GM21447 (cell line): ENCODE measurements around the gene USP36.
"Not testable (repeated sequence)": the region's sequence is repeated elsewhere in the genome, so short reads cannot be mapped to it uniquely, and the experiment has no call there.

ENCODE experiments used
- ATAC-seq: cut with Tn5 transposase; IDR thresholded peaks from one replicate; pipeline ENCODE4 v1.9.1; 2021; ENCODE audit not compliant: unreplicated experiment

The USP36 gene

DNA sequence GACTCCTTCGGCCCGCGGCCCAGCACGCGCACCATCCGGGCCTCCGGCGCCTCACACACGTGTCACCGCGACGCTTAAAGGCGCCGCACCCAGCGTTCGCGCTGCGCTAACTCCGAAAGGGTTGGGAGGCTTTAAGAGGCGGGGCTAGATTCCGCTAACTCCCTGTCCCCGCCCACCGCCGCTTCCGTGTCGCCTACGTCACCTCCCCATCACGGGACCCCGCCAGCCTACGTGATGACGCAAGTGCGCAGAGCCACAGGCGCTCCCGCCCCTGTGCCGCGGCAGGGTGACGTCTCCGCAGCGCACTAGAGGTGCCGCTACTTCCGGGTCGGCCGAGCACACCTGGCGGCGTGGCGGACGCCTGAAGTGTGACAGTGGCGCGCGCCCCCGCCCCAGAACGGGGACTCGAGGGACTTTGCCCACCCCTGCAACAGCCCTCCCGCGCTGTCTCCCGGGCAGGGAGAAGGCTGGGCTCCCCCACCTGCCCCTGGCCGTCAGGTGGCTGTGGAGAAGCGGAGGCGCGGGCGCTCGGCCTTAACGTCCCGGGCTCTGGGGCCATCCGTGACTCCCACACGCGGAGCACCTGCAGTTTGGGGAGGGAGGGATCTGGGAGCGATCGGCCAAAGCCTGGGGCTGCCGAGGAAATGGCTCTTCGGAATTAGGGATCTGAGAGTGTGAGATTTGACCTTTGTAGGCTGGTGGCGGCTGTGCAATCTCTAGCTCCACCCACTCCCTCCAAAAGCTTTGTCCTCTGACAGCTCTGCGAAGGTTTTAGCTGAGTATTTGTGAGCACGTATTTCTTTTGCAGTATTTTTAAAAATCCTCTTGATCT is at the start of gene USP36:
Gene USP36 (minus strand): TSS at position 35 of the 832 bp plus-strand sequence. CDS start 4,451 bp downstream, outside the sequence.
- peak; percentile 80 for ATAC-seq

DNA sequence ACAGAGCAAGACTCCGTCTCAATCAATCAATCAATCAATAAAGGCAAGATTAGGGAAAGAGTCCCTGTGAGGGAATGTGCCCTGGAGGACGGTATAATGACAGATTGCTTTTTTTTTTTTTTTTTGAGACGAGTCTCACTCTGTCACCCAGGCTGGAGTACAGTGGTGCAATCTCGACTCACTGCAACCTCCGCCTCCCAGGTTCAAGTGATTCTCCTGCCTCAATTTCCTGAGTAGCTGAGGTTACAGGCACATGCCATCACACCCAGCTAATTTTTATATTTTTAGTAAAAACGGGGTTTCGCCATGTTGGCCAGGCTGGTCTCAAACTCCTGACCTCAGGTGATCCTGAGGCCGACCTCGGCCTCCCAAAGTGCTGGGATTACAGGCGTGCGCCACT is 49.5 kb upstream of the USP36 start:
- not testable (repeated sequence) for ATAC-seq

DNA sequence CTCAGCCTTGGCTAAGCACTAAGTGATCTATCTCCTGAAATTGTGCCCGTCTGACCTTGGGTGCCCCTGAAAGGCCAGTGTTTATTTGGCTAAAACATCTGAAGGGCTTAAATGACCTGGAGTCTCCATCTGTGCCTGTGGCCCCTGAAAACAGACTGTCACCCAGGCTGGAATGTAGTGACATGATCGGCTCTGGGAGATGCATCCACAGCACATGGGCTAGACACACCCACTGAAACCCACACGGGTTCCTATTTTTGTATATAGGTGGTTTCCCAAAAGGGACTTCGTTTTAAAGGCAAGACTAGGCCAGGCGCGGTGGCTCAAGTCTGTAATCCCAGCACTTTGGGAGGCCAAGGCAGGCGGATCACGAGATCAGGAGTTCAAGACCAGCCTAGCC is 48.9 kb upstream of the USP36 start:
- peak; percentile 55 for ATAC-seq

DNA sequence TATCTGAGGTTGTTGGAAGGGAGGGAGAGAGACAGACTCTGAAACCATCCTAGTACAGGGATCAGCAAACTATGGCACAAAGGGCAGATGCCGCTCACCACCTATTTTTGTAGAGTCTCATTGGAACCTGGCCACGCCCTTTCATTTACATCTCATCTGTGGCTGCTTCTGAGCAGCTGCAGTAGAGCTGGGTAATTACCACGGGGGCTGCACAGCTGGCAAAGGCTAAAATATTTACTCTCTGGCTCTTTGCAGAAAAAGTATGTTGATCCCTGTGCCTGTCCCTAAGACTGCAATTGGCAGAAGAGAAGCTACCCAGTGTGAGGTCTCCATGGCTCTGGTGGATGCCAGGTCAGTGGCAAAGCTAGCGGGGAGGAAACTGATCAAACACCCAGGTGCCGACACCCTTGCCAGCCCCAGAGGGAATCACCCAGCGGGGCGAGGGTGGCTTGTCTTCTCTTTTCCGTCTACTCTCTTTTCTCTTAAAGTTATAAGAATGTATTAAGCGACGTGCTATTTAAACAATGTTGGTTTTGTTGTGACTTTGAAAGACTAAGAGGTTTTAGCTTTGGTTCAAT is 48.4 kb upstream of the USP36 start:
- ATAC-seq = no peak

DNA sequence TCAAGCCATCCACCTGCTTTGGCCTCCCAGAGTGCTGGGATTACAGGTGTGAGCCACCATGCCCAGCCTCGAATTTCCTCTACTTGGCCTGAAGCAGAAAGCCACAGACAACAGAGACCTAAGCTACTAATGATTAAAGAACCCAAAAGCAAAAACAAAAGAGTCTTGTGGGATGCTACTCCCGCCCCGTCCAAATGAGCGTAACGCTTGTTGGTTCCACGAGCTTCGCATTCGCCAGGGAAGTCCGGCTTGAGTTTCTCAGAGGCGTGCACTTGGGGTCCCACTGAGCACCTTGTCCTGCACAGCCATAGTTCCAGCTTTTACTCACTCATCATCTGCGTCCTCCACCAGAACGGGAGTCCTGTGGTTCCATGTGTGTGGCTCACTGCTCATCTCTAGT is 46.3 kb upstream of the USP36 start:
- no peak for ATAC-seq

DNA sequence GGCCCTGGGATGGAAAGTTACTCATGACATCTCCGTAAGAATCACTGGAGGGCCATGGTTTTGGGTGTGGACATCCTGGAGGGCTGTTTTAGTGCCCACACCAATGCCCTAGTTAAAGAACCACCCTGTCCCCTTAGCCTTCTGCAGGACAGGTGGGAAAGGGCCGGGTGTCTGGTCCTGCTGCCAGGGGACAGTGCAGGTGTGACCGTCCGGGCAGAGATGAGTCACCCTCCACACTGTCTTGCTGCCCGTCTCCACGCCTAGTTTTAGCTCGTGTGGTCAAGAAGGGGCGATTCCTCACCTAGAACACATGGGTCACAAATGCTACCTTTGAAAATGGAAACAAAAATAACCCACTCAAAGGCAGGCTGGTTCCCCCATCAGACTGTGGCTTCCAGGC is 45.3 kb upstream of the USP36 start:
- ATAC-seq = no peak

DNA sequence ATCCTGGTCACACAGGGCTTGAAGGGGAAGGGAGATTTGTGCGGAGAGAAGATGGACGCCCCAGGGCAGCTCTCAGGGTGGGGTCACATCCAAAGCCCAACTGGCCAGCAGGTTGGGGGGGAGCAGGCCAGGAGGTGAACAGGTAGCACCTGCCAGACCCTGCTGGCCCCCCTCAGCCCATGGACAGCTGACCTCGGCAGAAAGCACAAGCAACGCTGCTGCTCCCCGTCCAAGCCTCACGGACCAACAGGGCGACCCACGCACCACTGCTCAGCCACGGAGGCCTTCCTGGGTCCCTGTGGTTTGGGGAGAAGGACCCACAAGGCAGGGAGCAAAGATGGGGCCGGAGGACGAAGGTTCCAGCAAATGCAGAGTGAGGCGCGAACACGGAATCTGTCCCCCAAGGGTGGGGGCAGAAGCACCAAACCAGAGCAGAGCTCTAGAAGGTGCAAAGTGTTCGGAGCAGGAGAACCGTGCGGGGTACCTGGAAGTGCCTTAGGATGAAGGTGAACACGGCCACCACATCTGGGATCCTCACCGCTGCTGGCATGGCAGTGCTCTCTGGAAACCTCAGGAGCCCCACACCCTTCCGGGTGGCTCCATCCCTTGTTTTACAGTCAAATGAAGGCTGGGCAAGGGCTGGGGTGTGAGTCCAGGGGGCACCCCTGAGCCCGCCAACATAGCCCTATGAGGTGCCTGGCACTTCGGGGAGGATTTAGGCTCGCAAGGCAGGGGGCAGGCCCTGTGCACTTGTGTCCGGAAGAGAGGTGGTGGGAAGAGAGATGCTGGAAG is 44.5 kb upstream of the USP36 start:
- no peak for ATAC-seq

DNA sequence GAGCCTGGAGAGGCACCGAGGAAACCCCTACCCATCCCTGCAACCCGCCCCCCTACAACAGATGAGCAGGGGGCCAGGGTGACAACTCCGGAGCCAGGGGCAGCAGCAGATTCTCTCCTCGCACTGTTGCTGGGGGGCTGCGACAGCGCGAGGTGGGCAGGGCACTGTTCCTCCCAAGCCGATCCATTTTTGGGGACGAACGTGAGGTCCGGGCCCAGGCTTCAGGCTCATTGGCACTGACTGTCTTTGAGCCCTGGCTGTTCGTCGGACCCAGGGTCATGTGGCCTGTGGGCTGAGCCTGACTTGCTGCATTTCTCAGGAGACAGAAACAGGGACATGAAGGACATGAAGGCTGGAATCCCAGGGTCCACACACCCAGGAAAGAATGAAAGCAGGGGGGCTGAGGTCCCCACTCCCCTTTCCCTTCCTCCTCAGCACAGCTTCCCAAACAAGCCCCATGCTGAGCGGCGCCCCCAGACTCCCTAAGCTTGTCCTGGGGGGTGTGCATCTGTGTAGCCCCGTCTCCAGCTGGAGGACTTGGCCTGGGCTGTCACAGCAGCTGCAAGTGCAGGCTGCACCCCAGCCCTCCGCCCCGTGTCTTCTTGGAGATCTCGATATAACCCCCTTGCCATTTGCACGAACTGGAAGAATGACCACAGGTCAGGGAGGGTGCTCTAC is 43.7 kb upstream of the USP36 start:
- no peak for ATAC-seq

DNA sequence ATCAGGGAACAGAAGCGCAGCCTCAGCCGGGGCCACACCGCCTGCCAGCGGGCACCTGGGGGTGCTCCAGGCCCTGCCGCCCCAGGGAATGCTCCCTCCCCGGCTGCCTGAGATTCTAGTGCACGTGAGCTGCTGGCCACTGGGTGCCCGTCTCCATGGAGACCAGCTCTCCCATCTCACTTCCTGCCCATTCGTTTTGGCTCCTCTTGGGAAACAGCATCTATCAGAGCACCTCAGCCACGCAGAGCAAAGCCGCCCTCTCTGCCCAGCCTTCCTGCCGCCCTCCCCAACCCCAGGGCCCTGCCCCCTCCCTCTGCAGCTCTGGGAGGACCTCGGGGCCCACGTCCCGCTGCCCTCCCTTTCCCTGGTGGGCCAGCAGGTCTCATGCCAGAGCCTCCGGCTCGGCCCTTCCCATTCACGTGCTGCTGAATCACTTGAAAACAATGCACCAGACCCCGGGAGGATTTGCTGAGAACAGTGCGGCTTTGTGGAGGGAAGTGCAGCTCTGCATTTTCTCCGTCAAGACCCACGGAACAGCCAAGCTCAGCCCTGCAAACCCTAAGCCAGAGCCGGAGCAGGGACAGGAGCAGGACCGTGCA is 43.0 kb upstream of the USP36 start:
- ATAC-seq = no peak

DNA sequence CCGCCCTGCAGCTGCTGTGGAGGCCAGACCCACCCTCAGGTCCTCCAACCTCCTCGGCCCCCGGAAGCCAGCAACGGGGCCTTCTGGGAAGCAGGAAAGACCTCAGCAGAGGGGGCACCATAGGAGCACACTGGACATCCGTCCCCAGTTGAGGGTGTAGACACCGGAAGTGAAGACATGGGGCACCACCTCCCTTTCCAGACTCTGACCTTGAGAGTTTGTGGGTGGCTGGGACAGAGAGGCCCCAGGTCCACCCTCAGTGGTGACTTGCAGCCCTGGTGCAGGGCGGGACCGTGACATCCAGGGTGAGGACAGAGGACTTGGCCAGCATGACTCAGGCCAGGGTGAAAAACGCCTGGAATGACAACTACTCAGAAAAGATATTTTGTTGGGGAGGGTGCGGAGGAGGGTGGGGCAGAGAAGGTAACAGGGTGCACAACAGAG is 42.5 kb upstream of the USP36 start:
- ATAC-seq = no peak

DNA sequence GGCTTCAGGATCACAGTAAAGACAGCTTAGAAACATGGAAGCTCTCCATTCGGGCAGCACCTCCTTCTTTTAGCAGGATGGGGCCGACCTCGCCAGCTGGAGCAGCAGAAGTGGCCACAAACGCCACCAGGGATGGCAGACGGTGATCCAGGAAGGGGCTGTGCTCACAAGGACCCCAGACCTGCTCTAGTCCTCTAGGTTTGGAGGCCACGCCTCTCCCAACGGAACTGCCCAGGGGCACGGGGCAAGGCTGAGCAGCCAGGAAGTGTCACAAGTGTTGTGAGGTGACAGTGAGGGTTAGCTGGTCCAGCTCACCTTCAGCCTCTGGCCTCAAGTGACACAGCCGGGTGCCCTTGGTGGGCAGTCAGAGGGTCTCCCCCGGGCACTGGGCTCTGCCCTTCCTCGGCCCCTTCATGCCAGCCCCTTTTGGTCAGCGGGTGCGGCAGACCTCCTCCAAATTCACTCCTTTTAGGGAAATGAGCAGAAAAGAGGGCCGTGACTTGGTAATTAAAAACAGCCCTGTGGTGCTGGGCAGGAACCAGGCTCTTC is 42.0 kb upstream of the USP36 start:
- no peak for ATAC-seq

DNA sequence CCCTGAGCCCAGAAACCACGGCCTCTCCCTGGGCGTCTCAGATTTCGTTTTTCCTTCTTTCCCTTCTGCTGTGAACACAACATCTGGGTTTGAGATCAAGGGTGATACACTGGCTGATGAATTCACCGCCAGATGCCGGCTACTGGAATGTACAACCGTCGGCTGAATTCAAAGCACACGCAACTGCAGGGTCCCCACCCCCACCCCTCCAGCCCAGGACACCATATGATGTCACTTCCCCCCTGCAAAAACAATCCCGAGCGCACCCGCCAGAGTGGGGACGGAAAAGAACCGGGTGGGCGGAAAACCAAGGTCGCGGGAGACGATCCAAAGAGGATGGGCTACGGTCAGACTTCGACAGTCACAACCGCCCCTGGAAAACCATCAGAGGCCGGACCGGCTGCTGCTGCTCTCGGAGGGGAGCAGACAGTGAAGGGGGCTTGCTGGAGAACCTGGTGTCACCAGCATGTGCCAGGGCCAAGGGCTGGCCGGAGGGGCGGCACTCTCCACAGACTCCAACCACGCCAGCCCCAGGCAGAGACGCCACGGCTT is 39.1 kb upstream of the USP36 start:
- ATAC-seq = no peak

DNA sequence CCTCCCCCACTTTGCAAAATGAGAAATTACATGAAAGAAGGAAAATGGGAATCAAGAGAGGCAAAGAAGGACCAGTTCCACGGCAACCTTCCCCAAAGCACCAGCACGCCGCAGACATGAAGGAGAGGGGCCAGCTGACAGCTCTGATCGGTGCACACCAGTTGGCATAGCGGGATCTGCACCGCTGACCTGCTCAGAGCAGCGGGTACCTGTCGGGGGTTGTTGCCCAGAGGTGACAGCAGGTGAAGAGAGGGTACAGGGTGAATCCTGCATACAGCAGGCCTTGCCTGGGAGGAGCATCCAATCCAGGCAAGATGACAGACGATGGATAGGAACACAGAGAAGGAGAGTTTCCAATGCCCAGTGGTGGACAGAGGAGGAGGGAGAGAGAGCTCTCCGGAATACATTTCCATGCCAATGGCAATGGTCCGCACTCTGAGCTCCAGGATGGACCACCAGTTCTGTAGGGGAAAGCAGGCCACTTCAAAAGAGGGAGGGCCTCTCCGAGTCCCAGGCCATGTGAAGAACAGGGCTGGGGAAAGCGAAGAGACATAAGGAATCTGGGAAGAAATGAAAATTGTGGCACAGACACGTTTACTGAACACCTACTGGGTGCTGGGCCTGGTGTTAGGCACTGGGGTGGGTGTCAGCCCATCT is 38.4 kb upstream of the USP36 start:
- no peak for ATAC-seq

DNA sequence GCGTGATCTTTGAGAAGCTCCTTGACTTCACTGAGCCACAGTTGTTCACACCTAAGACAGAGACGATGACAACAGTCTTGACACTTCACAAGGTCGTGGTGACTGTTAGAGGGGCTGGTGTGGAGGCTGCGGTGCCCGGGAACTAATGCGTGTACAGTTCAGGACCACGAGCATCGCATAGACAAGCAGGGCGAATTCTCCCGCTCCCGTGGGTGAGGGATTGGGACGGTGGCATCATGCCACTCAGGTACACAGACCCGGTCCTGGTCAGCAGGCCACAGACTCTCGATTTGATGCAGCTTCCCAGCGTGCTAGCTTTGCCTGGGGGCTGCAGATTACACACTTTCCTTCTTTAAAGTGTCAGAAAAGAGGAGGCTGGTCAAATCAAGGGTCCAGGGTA is 37.6 kb upstream of the USP36 start:
- ATAC-seq = no peak

DNA sequence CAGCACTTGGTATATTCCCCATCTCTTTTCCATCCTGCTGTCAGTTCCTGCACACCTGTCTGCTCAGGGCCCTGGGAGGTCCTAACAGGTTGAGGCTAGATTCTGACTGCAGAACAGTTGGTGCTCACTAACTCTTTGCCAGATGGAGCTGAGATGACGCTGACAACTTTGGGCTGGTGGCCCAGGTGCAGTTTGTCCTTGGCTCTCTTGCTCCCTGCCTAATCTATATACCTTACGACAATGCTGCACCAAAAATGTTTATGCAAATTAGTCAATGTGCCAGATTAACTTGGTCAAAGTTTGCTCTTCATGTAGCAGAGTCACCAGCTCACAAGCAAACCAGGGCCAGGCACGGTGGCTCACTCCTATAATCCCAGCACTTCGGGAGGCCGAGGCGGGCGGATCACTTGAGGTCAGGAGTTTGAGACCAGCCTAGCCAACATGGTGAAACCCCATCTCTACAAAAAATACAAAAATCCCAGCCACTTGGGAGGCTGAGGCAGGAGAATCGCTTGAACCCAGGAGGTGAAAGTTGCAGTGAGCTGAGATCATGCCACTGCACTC is 36.4 kb upstream of the USP36 start:
- not testable (repeated sequence) for ATAC-seq

DNA sequence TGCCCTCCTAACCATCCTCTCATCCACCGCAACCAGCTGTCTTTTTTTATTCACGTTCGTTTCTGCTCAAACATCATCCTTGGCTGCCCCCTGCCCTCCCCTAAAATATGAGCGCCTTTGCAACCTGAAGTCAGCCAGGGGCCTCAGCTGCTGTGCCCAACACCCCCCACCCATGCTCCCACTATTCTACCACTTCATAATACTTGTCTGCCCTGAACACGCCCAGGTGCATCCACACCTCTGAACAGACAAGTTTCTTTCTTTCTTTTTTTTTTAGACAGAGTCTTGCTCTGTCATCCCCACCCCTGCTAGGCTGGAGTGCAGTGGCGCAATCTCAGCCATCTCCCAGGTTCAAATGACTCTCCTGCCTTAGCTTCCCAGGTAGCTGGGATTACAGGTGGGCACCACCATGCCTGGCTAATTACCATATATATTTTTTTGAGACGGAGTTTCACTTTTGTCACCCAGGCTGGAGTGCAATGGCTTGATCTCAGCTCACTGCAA is 35.5 kb upstream of the USP36 start:
- no peak for ATAC-seq

DNA sequence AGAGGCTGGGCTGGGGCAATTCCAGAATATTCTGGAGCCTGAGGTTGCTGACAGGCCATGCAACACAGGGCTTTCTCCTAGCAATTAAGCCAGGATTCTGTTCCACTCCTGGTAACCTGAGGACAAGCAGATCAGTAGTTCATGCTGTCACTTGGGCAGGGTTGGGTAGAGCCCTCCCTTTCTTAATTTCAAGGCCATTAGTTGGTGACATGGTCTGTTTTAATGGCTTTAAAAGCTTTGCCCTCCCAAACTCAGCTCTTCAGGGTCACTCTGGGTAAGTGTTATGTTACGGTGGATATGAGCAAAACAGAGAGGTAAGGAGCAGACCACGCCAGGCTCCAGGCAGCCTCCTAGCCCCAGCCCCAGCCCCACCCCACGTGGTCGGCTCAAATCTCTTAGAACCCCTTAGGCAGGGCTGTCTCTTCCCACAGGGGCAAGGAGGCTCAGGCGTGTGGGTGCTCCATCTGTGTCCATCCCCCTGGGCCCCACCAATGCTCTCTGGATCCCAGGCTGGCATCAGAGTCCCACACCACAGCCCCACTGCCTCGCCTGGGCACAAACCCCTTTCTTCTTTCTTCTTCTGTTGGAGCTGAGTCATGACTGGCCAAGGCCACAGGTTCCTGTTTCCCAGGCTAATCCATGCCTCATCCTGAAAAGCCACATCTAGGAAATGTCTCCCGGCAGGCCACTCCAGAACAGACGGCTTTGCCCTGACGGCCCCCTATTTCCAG is 34.9 kb upstream of the USP36 start:
- no peak for ATAC-seq

DNA sequence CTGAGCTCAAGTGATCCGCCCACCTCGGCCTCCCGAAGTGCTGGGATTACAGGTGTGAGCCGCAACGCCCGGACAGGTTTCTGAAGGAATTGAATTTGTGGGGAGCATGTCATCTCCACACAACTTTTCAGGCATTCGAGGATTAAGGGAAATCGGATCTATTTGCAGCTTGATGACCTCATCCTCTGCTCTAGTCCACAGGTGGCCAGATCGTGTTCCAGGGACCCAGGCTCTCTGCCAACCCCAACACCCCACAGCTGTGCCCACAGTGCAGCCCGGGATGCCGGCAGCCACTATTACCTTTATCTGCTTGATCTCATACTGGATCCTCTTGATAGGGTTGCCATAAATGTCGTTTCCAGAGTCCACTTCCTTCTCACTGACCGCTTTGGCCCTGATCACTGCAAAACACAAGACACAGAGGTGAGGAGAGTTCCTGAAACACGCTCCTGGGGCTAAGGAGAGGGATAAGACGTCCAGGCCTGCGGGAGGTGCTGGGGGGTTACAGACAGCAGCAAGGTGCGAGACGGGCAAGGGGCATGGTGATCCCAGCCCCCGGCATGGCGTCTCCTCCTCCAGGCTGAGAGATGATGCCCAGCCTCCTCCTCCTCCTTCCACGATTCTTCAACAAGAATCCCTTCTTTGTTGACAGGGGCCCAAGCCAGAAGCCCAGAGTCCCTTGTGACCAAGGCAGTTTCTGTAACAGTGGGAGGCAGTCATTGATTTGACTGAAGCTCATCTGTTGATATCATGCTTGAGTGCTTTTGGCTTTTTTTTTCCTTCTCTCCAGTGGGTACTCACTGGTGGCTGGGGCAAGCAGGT is 33.1 kb upstream of the USP36 start:
- no peak for ATAC-seq
